RWPE2 (cell line): Measurements from ENCODE around the gene TMEM39B.

ENCODE experiments used
- ATAC-seq: fragments of 200-7000 bp; cut with Tn5 transposase; 3 replicates; pipeline ENCODE4 v1.9.1; 2021; ENCODE audit warnings: low read depth
- DNase-seq: peaks from one replicate; pipeline ENCODE4 v3.0.0-alpha.2; 2020; ENCODE audit warnings: low spot score
- H3K27ac ChIP-seq: fragments of 450-650 bp; 2 replicates; pipeline ENCODE4 v1.5.1; 2017; ENCODE audit warnings: mild to moderate bottlenecking; ENCODE audit not compliant: poor library complexity, severe bottlenecking
- H3K27me3 ChIP-seq: fragments of 250-450 bp; sonication (Bioruptor Pico); 2 replicates; pipeline ENCODE4 v1.5.1; 2021; ENCODE audit warnings: mild to moderate bottlenecking, moderate library complexity; ENCODE audit not compliant: insufficient read depth, poor library complexity, severe bottlenecking
- H3K36me3 ChIP-seq: fragments of 250-450 bp; sonication (Bioruptor Pico); 2 replicates; pipeline ENCODE4 v1.5.1; 2020; ENCODE audit warnings: low read depth, mild to moderate bottlenecking, moderate library complexity
- H3K4me1 ChIP-seq: fragments of 250-450 bp; sonication (Bioruptor Pico); 2 replicates; pipeline ENCODE4 v1.5.1; 2021; ENCODE audit warnings: mild to moderate bottlenecking, moderate library complexity; ENCODE audit not compliant: insufficient read depth, poor library complexity, severe bottlenecking
- H3K4me3 ChIP-seq: fragments of 250-450 bp; sonication (Bioruptor Pico); 2 replicates; pipeline ENCODE4 v1.5.1; 2021; ENCODE audit warnings: mild to moderate bottlenecking, moderate library complexity; ENCODE audit not compliant: severe bottlenecking
- H3K9me3 ChIP-seq: fragments of 250-450 bp; sonication (Bioruptor Pico); 2 replicates; pipeline ENCODE4 v1.5.1; 2021; ENCODE audit warnings: mild to moderate bottlenecking, moderate library complexity; ENCODE audit not compliant: severe bottlenecking
- CTCF ChIP-seq: fragments of 450-650 bp; IDR thresholded peaks from one replicate; pipeline ENCODE4 v1.5.1; 2017; ENCODE audit warnings: mild to moderate bottlenecking, moderate library complexity; ENCODE audit not compliant: poor library complexity, severe bottlenecking

Gene TMEM39B

GRCh38 chr1:32091176-32091575 lies 18.4 kb downstream of the TMEM39B start:
- DNase-seq = no peak
- Histone ChIP-seq H3K4me3 (no peak overlapping the region), H3K36me3 (peaks cover 55% of the 10 kb centered on the region), H3K27ac (no peak overlapping the region), H3K4me1 (no peaks in the 10 kb centered on the region), H3K9me3 (no peaks in the 10 kb centered on the region), H3K27me3 (no peaks in the 10 kb centered on the region)
- ATAC-seq = no peak
- TF ChIP-seq CTCF = no peak

DNA sequence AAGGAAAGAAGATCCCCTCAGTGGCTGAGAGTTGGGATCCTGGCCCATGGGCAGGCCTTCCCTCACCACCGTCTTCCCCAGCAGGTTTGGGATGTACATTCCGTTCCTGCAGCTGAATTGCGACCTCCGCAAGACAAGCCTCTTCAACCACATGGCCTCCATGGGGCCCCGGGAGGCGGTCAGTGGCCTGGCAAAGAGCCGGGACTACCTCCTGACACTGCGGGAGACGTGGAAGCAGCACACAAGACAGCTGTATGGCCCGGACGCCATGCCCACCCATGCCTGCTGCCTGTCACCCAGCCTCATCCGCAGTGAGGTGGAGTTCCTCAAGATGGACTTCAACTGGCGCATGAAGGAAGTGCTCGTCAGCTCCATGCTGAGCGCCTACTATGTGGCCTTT lies 18.9 kb downstream of the TMEM39B start:
- ATAC-seq = no peak
- TF ChIP-seq CTCF = no peak
- H3K36me3 ChIP-seq = peaks cover 51% of the 10 kb centered on the region

DNA sequence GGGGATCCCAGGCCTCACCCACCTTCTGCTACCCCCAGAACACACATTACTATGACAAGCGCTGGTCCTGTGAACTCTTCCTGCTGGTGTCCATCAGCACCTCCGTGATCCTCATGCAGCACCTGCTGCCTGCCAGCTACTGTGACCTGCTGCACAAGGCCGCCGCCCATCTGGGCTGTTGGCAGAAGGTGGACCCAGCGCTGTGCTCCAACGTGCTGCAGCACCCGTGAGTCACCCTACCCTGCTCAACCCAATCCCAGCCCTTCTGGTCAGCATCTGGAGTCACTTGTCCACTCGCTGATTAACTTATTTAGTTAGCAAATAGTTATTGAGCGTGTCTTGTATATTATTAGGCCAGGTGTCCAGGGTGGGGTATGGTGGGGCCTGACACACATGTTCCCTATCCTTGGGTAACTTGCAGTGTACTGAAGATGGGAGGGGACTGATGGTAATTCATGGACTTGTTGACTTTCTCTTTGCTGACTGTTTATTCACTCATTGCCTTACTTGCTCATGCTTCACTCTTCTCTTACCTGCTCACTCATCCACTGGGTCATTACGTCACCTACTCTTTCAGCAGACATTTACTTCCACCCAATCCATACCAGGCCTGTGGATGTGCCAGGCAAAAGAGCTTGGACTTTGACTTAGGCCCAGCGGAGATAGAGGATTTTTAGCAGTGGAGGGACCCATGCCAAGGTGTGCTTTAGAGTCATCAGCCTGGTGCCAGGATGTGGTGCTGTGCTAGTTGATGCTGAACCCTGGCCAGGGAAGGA lies 22.2 kb downstream of the TMEM39B start:
- no peak for DNase-seq
- TF ChIP-seq CTCF = no peak
- peaks cover 63% of the 10 kb centered on the region for H3K36me3 ChIP-seq

More for the DNA sequence above, 18.9 kb downstream of the TMEM39B start:
- no peak for DNase-seq
- Histone ChIP-seq H3K27me3 (no peaks in the 10 kb centered on the region), H3K4me1 (no peaks in the 10 kb centered on the region), H3K4me3 (no peak overlapping the region), H3K27ac (no peak overlapping the region), H3K9me3 (no peaks in the 10 kb centered on the region)

DNA sequence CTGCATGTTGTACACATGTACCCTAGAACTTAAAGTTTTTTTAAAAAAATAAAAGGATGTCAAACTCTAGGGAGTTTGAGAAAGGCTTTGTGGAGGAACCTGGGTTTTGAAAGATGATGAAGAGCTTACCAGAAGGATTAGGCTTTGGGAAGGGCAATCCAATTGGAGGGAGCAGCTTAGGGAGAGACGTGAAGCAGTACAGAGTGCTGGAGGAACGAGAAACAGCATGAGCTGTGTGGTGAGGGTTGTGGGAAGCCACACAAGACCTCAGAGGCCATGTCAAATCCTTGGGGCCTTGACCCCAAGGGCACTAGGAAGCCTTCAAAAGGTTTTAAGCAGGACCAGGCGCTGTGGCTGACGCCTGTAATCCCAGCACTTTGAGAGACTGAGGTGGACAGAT lies 26.7 kb downstream of the TMEM39B start:
- Histone ChIP-seq H3K4me1 (peaks cover 8% of the 10 kb centered on the region), H3K9me3 (no peaks in the 10 kb centered on the region), H3K36me3 (peaks cover 57% of the 10 kb centered on the region), H3K4me3 (no peak overlapping the region), H3K27me3 (no peaks in the 10 kb centered on the region), H3K27ac (no peak overlapping the region)
- no peak for TF ChIP-seq CTCF
- ATAC-seq (no peak), DNase-seq (no peak)

More for the DNA sequence above, 22.2 kb downstream of the TMEM39B start:
- Histone ChIP-seq H3K27ac (no peak overlapping the region), H3K27me3 (no peaks in the 10 kb centered on the region), H3K9me3 (no peaks in the 10 kb centered on the region), H3K4me3 (no peak overlapping the region), H3K4me1 (no peaks in the 10 kb centered on the region)
- no peak; the same call in 2 of the 3 replicates for ATAC-seq

DNA sequence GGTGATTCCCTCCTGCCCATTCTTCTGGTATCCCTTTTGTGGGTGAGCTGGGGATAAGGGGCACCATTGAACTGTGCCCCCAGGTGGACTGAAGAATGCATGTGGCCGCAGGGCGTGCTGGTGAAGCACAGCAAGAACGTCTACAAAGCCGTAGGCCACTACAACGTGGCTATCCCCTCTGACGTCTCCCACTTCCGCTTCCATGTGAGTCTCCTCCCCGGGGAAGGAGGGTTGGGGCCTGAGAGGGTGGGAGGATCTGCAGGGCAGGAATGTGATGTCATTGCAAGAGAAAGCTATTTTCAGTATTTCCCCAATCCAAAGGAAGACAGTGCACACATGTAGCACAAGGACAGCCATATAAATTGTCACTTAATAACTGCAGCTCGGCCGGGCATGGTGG lies 27.6 kb downstream of the TMEM39B start:
- peak overlapping the region; percentile 40 for H3K27ac ChIP-seq
- TF ChIP-seq CTCF = no peak
- no peaks in the 10 kb centered on the region for H3K9me3 ChIP-seq
- no peaks in the 10 kb centered on the region for H3K27me3 ChIP-seq
- DNase-seq = no peak
- H3K36me3 ChIP-seq = peaks cover 48% of the 10 kb centered on the region
- peaks cover 8% of the 10 kb centered on the region for H3K4me1 ChIP-seq
- no peak for ATAC-seq
- H3K4me3 ChIP-seq = no peak overlapping the region
